Smooth muscle cell (in vitro differentiated cells): ENCODE data around the gene CNTD1. TPM values are rescaled to one million over a fixed set of nuclear protein-coding genes. Genes with fewer than 3 reads are reported as not detected.

Experiments used
- DNase-seq: peaks from one replicate; lab custom pipeline; 2025; ENCODE audit not compliant: unreplicated experiment; lab: John Stamatoyannopoulos, UW
- H2AFZ ChIP-seq: fragments of 200-600 bp; sonication (generic); 2 replicates; pipeline ENCODE4 v1.6.0; 2016; ENCODE audit warnings: antibody characterized with exemption, low read depth, mild to moderate bottlenecking
- H3F3A ChIP-seq: fragments of 200-600 bp; sonication (generic); 2 replicates; pipeline ENCODE4 v1.6.0; 2017; ENCODE audit warnings: antibody characterized with exemption, low read depth
- H3K27ac ChIP-seq: fragments of 200-600 bp; sonication (generic); 2 replicates; pipeline ENCODE4 v1.5.1; 2016; ENCODE audit warnings: low read depth, mild to moderate bottlenecking
- H3K27me3 ChIP-seq: fragments of 200-600 bp; sonication (generic); 2 replicates; pipeline ENCODE4 v1.6.1; 2016; ENCODE audit warnings: low read depth, mild to moderate bottlenecking
- H3K36me3 ChIP-seq: fragments of 200-600 bp; sonication (generic); 2 replicates; pipeline ENCODE4 v1.5.1; 2016; ENCODE audit warnings: low read depth
- H3K4me1 ChIP-seq: fragments of 200-600 bp; sonication (generic); 2 replicates; pipeline ENCODE4 v1.5.1; 2016; ENCODE audit warnings: low read depth
- H3K4me2 ChIP-seq: fragments of 200-600 bp; sonication (generic); 2 replicates; pipeline ENCODE4 v1.6.0; 2016; ENCODE audit warnings: mild to moderate bottlenecking
- H3K4me3 ChIP-seq: fragments of 200-600 bp; sonication (generic); 2 replicates; pipeline ENCODE4 v1.5.1; 2016; ENCODE audit warnings: mild to moderate bottlenecking
- H3K79me2 ChIP-seq: fragments of 200-600 bp; sonication (generic); 2 replicates; pipeline ENCODE4 v1.6.0; 2016; ENCODE audit warnings: low read depth, mild to moderate bottlenecking
- H3K9ac ChIP-seq: fragments of 200-600 bp; sonication (generic); 2 replicates; pipeline ENCODE4 v1.6.0; 2016; ENCODE audit warnings: low read depth
- H3K9me3 ChIP-seq: fragments of 200-600 bp; sonication (generic); replicated peaks from 2 replicates; pipeline ENCODE4 v1.5.1; 2016; ENCODE audit warnings: low read depth
- H4K20me1 ChIP-seq: fragments of 200-600 bp; sonication (generic); 2 replicates; pipeline ENCODE4 v1.6.0; 2016; ENCODE audit warnings: low read depth
- WGBS: methylation state at CpG from one replicate; pipeline ENCODE4 v1.1.7; 2016; ENCODE audit warnings: low lambda C conversion rate; 5-methylcytosine and 5-hydroxymethylcytosine counted together
- polyA plus RNA-seq: library from polyadenylated mRNA; unstranded; fragments of >200 nt; fragmentation: Nextera tagmentation; extraction: Ambion mirVana; gene quantifications from 2 replicates; pipeline ENCODE4 v1.2.1, GENCODE V29; 2016
- total RNA-seq: library from RNA; depleted of rRNA; stranded (reverse); fragments of >200 nt; gene quantifications from 2 replicates; pipeline ENCODE4 v1.2.3, GENCODE V29; 2014
- TF ChIP-seq, protein P1 (sequence below): fragments of 200-600 bp; sonication (generic); IDR thresholded peaks from 2 replicates; pipeline ENCODE4 v1.5.1; 2017; ENCODE audit warnings: borderline replicate concordance, mild to moderate bottlenecking, antibody characterized with exemption; ENCODE audit not compliant: insufficient read depth, poor library complexity, severe bottlenecking

Gene CNTD1, protein sequence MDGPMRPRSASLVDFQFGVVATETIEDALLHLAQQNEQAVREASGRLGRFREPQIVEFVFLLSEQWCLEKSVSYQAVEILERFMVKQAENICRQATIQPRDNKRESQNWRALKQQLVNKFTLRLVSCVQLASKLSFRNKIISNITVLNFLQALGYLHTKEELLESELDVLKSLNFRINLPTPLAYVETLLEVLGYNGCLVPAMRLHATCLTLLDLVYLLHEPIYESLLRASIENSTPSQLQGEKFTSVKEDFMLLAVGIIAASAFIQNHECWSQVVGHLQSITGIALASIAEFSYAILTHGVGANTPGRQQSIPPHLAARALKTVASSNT
- not detected in 2 replicates for total RNA-seq
- polyA plus RNA-seq = 0.17 and 0.71 TPM in 2 replicates

DNA sequence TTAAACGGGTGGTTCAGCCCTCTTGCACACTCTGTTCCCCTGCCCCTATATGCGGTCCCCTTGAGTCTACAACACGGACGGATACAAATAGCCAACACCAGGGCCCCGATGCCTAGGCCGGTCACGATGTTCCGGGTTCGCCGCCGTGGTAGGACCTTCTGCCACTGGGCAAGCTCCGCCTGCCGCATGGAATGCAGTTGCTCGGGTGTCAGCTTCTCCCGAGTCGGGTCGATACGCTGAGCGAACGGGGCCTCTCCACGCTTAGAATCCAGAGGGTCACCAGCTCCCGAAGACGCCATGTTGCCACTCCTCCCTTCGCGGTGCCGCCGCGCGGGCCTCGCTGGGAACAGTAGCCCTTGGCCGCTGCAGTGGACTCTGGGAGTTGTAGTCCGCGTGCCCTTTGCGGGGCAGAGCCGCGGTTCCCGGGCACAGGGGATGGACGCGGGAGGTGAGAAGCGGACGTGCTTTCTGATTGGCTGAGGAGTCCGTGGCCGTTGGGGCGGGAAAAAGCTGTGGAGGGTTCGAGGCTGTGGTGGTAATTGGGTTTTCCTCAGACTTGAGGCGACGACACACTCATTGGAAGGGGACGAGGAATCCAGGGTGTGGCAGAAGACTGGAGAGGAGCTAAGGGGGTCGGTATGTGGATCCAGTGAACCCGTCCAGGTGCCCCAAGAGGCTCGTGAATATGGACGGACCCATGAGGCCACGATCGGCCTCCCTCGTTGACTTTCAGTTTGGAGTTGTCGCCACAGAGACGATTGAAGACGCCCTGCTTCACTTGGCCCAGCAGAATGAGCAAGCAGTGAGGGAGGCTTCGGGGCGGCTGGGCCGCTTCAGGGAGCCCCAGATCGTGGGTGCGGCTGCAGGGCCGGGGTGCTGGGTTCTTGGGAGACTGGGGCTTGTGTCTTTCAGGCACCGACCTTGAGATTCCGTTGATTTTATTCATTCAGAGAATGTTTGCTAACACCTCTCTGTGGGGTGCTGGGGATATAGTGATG, at the start of gene CNTD1, which contains the start of gene COA3:
Gene CNTD1 (plus strand): TSS at position 479 of the 998 bp plus-strand sequence. CDS start 207 bp downstream, at position 686.
Gene COA3 (minus strand): TSS at position 322 of the 998 bp plus-strand sequence. CDS start 23 bp downstream, at position 299.
- Histone ChIP-seq H3K4me3 (peak within 1 kb of the TSS; percentile 92), H3F3A (no peaks in the 10 kb centered on the region), H3K27ac (no peak within 1 kb of the TSS), H3K27me3 (no peaks in the 10 kb centered on the region), H3K9me3 (no peaks in the 10 kb centered on the region), H4K20me1 (no peaks in the 10 kb centered on the region), H3K36me3 (no peaks in the 10 kb centered on the region), H2AFZ (peak within 1 kb of the TSS; percentile 92), H3K4me1 (peaks cover 9% of the 10 kb centered on the region), H3K79me2 (peaks cover 5% of the 10 kb centered on the region), H3K4me2 (peak within 1 kb of the TSS; percentile 97), H3K9ac (peak within 1 kb of the TSS; percentile 78)
- peak; percentile 37 for DNase-seq
- 30% methylated on average over 65 of the region's 66 CpGs for WGBS
- TF ChIP-seq, protein P1, sequence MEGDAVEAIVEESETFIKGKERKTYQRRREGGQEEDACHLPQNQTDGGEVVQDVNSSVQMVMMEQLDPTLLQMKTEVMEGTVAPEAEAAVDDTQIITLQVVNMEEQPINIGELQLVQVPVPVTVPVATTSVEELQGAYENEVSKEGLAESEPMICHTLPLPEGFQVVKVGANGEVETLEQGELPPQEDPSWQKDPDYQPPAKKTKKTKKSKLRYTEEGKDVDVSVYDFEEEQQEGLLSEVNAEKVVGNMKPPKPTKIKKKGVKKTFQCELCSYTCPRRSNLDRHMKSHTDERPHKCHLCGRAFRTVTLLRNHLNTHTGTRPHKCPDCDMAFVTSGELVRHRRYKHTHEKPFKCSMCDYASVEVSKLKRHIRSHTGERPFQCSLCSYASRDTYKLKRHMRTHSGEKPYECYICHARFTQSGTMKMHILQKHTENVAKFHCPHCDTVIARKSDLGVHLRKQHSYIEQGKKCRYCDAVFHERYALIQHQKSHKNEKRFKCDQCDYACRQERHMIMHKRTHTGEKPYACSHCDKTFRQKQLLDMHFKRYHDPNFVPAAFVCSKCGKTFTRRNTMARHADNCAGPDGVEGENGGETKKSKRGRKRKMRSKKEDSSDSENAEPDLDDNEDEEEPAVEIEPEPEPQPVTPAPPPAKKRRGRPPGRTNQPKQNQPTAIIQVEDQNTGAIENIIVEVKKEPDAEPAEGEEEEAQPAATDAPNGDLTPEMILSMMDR = peak; percentile 11

DNA sequence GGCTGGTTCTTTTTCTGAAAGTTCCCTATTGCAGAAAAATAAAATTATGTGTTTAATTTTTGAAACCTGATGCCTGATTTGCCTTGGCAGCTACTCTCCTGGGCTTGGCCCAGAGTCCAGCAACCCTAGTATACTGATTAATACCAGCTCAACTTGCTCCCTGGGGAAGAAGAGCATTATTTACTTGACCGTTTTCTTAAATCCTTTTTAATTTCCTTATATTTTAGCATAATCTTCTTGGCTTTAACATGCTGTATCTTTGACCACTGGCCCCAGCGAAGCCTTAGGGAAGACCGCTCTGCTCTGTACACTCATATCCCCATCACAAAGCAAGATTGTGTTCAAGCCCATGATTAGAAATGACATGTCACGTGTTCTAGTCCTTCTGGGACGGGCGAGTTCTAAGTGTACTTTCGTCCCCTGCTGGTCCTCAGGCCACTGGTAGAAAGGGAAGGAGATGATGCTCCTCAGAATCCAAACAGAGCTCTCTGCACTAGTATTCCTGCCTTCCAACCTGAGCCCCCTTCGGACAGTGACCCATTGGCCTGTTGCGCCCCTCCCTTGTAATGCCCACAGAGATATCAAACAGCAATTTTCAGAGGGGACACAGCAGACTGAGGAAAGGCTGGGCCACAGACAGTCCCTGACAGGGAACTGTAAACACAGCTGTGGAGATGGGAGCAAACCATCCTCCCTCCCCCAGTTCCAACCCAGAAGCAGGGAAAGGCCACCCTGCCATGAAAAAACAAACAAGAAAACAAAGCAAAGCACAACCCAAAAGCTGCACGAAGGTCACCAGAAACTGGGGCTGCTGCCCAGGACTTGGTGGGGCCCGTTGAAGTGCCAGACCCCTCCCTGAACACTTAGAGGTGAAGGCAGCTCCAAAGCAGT, 49.5 kb upstream of the CNTD1 start:
- Histone ChIP-seq H3K79me2 (peaks cover under 1% of the 10 kb centered on the region), H3K27me3 (no peaks in the 10 kb centered on the region), H3K36me3 (no peaks in the 10 kb centered on the region), H3K4me1 (peaks cover under 1% of the 10 kb centered on the region), H2AFZ (no peak overlapping the region), H3K4me3 (no peak overlapping the region), H3K9ac (no peak overlapping the region), H3K4me2 (no peak overlapping the region), H4K20me1 (no peaks in the 10 kb centered on the region), H3F3A (no peaks in the 10 kb centered on the region), H3K27ac (no peak overlapping the region), H3K9me3 (no peaks in the 10 kb centered on the region)
- WGBS = 91% methylated on average over 11 of the region's 11 CpGs
- DNase-seq = no peak
- TF ChIP-seq, protein P1 = no peak

DNA sequence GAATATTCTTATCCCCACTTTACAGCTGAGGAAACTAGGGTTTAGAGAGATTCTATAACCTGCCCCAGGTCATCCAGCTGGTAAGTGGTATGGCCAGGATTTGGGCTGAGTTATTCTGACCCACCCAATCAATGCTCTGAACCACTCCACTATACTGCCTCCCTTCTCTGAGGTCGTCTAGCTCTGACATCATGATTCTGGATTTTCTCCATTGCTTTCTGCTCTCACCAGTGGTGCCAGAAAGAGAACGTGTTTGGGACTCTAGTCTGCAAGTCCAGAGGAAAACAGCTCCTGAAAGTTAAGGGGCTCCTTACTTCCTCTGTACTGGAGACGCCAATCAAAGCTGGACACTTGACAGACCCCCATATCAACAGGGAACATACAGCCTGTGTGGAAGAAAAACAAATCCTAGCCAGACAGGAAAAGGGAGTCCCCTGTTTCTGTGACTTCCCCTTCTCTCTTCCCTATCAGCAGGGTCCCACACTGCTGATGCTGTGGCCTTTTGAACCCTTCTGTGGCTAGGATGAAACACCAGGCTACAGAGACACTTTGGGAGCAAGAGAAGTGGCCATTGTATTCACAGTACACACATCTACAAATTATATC, 47.8 kb upstream of the CNTD1 start:
- Histone ChIP-seq H4K20me1 (no peaks in the 10 kb centered on the region), H3K9ac (no peak overlapping the region), H3K4me2 (no peak overlapping the region), H3K27ac (no peak overlapping the region), H3K79me2 (no peaks in the 10 kb centered on the region), H3K4me1 (no peaks in the 10 kb centered on the region), H2AFZ (no peak overlapping the region), H3K4me3 (no peak overlapping the region), H3K36me3 (no peaks in the 10 kb centered on the region), H3F3A (no peaks in the 10 kb centered on the region), H3K27me3 (no peaks in the 10 kb centered on the region), H3K9me3 (no peaks in the 10 kb centered on the region)
- TF ChIP-seq, protein P1 = no peak
- DNase-seq = no peak
- WGBS = 84% methylated on average over 3 of the region's 3 CpGs
